GM12892 (cell line): ENCODE data around the gene CNOT8.

Experiments
- POLR2A ChIP-seq: IDR thresholded peaks from 2 replicates; pipeline ENCODE4 v1.6.1; 2011; ENCODE audit warnings: low read depth, low read length, control low read depth
- POLR2AphosphoS5 ChIP-seq: IDR thresholded peaks from 2 replicates; pipeline ENCODE4 v1.6.1; 2011; ENCODE audit warnings: low read depth, low read length, control low read depth
- TAF1 ChIP-seq: IDR thresholded peaks from 2 replicates; pipeline ENCODE4 v1.6.1; 2011; ENCODE audit warnings: low read depth, mild to moderate bottlenecking, control low read depth, low read length, borderline replicate concordance

DNA sequence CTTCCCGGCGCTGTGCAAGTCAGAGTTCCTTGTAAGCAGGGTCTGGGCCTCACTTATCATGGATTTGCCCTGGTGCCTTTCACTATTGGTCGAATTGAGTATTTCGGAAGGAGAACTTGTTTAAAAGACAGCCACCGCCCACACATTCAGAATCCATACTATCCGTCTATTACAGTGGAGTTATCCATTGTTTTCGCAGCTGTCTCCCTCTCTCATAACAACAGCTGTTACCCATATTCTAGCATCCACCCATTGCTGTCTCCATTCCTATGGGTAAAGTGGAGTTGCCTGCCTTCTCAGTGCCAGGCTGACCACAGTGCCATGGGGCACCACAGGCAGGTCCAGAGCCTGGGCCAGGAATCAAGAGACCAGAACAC, 28.2 kb upstream of the CNOT8 start:
- no peak for TF ChIP-seq POLR2AphosphoS5
- no peak for TF ChIP-seq TAF1
- TF ChIP-seq POLR2A: no peak
